Activated gamma-delta T cell treated with Interleukin-2 at 50 U/mL for 16 hours (primary cell): ENCODE data around the gene CETP.
"Not testable (repeated sequence)": the region's sequence is repeated elsewhere in the genome, so short reads cannot be mapped to it uniquely, and the experiment has no call there.

ENCODE experiments used
- DNase-seq: peaks from one replicate; pipeline ENCODE4 v3.0.0-alpha.2; 2020

The CETP gene

DNA sequence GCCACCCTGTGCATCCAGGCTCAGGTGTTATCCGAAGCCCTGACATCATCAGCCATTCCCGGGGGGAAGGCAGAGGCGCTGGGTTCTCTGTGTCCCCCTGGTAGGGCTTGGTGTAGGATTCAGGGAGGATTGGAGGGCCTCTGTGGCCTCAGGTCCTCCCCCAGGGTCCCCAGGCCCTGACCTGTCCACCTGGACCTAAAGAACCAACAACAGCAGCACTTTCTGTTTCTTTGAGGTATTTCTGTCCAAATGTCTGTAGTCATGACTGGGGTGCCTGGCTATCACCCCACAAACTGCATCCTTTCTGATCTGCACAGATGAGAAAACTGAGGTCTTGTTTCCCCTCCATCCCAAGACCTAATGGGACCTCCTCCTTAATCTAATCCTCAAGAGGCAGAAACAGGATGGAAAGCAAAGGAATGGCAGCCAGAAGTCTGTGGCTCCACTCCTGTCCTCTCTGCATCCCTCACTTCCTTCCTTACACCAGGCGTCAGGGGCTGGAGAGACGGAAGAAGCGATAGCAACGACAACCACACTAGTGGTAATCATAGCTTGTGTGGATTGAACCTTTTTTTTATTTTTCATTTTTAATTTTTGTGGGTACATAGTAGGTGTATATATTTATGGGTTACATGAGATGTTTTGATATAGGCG lies 39.4 kb downstream of the CETP start:
- DNase-seq: no peak

- no peak for DNase-seq
Measured at GRCh38 chr16:57003439-57004386, 42.0 kb downstream of the CETP start.

GRCh38 chr16:57004387-57005250 lies 42.9 kb downstream of the CETP start:
- no peak for DNase-seq

GRCh38 chr16:57005597-57005996 lies 43.8 kb downstream of the CETP start:
- DNase-seq: not testable (repeated sequence)

DNA sequence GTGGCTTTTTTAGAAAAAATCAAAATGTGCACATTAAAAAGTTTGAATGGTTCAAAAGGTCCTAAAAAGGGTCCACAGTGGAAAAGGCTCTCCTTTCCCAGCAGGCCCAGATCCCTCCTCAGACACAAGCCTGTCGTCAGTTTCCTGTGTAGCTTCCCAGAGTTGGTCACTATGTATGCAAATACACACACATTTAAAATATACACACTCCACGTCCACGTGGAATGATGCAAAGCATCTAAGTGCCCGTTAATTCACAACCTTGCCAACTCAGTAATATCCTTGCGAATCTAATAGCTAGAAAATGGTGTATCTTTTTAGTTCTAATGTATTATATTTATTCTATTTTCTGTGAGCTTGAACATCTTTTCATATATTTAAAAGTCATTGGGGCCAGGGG lies 45.3 kb downstream of the CETP start:
- no peak for DNase-seq

DNA sequence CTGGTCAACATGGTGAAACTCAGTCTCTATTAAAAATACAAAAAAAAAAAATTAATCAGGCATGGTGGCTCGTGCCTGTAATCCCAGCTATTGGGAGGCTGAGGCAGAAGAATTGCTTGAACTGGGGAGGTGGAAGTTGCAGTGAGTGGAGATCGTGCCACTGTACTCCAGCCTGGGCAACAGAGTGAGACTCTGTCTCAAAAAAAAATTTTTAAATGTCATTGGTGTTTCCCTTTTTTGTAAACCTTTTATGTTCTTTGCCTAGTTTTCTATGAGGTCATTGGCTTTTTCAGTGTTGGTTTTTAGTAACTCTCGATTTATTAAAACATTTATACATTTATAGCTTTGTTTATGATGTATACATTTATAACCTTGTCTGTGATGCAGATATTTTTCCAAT lies 45.8 kb downstream of the CETP start:
- DNase-seq: no peak

- DNase-seq: no peak
Measured at GRCh38 chr16:57008440-57008839, 46.7 kb downstream of the CETP start.

DNA sequence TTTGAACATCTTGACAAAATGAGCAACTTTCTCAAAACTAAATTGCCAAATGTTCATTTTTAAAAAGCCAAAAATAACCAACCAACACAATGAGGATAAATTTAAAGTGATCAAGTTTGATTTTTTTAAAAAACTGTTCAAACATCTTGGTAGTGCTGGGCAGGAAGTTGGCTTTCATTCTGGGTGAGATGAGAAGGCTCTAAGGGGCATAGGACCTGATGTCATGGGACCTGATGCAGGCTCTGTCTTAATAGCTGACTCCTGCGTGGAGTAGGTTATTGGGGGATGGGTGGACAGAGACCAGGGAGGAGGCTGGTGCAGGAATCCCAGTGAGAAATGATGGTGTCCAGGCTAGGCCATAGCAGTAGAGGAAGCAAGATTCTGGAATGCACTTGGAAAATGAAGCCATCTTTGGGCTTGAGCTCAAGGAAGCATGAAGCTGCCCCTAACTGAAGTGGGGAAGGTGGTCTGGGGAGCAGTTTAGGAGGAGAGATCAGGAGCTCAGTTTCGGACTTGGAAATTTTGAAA lies 48.0 kb downstream of the CETP start:
- no peak for DNase-seq

GRCh38 chr16:57012353-57012752 lies 50.6 kb downstream of the CETP start:
- no peak for DNase-seq

GRCh38 chr16:57013229-57013628 lies 51.5 kb downstream of the CETP start:
- DNase-seq: no peak

DNA sequence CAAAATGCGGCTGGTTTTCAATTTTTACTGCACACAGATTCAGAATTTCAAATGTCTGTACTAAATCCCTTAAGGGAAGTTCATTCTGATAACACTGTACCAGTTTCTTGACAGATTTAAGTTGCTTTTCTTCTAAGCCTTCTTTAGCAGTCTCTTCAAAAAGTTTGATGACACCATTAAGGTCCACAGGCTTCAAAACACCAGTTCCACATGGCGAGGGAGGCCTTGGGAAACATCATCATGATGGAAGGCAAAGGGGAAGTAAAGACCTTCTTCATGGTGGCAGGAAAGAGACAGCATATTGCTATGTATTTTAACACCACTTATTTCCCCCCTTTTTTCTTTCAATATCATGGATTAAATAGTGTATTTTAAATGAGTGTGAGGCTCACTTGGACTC lies 52.2 kb downstream of the CETP start:
- DNase-seq: no peak

DNA sequence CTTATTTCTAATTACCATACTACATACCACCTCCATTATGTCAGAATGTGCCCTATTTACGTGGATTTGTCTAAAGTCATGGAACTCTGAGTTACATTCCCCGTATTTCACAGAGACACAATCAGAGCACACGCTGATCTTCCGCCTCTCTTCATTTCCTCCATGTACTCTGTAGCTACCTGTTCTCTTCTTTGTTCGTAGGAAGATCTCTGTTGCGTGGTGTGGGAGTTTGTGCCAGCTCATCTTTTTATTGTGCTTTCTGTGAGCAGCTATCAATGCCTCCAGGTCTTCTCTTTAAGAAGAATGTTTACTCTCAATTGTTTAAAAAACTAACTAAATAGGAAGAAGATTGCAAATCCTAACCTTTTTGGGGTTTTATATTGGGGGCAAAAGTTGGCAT lies 54.6 kb downstream of the CETP start:
- no peak for DNase-seq

DNA sequence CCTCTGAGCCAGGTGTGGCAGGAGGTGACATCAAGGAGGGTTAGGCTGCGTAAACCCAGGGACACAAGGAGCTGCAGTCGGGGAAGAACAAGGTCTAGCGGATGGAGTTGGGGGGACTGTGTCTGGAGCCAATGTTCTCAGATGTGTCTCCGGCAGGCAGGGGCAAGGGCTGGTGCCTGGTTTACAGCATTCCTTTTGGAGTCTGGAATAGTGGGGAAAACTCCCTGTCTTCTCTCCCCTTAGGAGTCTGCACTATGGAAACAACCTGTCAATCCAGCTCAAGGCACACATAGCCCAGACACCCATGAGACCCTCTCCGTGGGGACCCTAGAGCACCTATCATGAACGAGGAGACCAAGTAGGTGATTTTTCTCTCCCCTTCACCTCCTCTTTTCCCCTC lies 55.1 kb downstream of the CETP start:
- DNase-seq: no peak

DNA sequence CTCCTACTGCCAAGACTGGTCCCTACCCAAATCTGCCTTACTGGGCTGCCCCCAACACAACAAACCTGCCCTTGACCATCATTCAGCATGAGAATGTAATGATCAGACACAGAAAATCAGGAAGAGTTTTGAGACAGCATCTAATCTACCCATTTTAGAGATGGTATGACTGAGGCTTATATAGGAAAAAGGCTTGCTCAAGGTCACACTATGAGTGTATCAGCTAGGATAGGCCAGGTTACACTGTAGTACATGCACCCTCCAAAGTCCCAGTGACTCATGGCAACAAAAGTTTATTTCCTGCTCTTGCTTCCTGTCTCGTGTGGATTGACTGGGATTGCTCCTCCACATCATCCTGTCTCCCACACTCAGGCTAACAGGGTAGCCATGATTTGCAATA lies 55.5 kb downstream of the CETP start:
- DNase-seq: no peak

- no peak for DNase-seq
Measured at GRCh38 chr16:57019746-57020145, 58.0 kb downstream of the CETP start.

GRCh38 chr16:57020651-57021050 lies 58.9 kb downstream of the CETP start:
- no peak for DNase-seq

- no peak for DNase-seq
Measured at GRCh38 chr16:57021757-57022156, 60.0 kb downstream of the CETP start.

DNA sequence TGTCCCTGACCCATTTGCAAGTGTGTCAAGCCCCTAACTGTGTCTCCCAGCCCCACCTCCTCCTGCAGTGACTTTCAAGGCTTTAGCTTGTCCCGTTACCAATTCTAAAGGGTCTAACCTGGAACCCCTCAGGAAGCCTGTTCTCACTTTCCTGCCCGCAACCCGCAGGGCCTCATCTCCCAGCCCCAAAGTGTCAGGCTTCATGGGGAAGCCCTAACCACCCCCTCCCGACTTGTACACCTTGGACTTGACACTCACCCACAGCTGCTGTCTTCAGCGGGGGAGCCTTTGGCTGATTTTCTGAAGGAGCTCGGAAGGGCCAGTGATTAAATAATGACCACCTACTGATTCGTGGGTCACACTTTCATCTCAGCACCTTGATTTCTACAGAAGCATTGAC lies 60.7 kb downstream of the CETP start:
- DNase-seq: no peak

DNA sequence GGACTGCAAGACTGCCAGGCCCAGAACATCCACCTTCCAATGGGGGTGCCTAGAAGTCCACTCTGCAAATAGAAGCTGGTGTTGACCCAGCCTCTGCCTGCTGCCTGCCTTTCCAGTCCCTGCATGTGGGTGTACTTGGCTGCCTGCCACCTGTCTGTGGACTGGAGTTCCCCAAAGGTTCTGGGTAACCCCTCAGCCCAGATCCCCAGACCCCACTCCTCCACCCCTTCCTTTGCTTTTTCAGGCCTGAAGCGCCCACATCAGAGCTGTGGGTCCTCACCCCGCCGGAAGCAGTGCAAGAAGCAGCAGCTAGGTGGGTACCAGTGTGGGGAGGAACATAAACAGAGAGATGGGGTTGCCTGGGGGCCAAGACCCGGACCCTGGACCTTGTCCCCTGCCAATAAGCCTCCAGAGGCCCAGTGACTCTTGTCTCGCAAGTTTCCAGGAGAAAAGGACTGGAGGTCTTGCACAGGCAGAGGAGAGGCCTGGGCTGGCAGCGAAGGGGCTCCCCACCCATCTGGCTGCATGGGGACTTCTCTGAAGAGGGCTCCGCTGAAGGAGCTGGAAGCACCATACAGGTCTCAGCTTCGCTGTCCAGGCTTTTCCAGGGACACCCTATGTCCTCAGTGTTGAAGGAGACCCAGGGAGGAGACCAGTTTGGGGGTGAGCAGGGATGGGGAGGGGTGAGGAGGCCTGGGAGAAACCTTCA lies 61.9 kb downstream of the CETP start:
- peak; percentile 87 for DNase-seq

GRCh38 chr16:57024894-57025680 lies 63.3 kb downstream of the CETP start:
- no peak for DNase-seq

GRCh38 chr16:57025941-57026777 lies 64.4 kb downstream of the CETP start:
- no peak for DNase-seq
